ENCODE data around the gene BMF.

The BMF gene

DNA sequence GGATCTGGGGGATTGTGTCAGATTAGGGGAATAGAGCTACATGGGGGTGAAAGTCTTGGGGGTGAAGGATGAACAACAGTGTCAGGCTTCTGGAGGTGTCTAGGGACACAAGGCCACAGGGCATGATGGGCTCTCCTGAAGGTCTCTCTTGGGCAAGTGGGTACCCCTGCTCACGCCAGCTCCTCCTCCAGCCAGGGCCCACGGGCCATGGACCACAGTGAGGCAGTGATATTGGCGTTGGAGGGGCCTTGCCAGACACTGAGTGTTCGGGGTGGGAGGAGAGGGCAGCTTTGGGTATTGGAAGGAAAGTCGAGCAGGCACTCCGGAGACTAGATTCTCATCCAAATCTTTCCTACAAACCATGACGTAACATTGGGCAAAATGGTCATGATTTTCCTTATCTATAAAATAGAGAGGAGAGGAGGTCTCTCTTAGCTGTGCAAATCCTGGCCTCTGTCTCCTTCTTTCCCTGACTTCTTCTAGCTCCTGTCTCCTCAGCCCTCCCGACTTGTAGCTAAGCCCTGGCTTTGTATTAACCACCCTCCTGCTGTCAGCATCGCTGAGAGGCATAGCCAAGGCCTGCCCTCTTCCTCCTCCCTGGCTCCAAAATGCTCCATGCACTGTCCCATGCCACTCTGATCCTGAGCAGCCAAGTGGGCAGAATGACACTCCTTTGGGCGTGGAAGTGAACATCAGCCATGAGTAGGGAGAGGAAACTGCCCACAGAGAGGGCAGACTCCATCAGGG lies 45.7 kb downstream of the BMF start:
- DNase-seq: no peak

DNA sequence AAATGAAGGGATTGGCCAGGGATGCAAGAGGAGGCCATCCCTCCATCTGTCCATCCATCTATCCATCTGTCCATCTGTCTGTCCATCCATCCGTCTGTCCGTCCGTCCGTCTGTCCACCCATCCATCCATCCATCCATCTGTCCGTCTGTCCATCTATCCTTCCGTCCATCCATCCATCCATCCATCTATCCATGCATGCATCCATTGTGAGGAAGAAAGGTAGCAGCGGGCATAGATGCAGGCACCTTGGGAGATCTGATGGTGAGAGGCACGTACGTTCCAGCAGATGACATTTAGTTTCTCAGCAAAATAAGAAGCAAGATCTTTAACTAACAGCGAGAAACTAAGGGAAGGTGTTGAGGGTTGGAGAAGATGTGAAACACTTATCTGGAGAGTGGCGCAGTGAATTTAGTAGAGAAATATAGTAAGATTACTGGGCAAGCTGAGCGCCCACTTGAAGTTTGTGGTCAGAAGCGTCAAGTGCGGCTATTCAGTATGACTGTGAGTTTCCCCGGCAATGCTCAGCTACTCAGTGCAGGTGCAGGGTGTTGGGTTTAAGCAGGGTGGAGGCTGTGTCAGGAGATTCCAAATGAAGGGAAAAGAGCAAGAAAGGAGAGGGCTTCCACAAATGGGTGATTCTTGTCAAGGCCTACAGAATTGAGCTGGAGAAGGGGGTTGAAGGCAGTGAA lies 47.3 kb downstream of the BMF start:
- DNase-seq: peak; percentile 88

DNA sequence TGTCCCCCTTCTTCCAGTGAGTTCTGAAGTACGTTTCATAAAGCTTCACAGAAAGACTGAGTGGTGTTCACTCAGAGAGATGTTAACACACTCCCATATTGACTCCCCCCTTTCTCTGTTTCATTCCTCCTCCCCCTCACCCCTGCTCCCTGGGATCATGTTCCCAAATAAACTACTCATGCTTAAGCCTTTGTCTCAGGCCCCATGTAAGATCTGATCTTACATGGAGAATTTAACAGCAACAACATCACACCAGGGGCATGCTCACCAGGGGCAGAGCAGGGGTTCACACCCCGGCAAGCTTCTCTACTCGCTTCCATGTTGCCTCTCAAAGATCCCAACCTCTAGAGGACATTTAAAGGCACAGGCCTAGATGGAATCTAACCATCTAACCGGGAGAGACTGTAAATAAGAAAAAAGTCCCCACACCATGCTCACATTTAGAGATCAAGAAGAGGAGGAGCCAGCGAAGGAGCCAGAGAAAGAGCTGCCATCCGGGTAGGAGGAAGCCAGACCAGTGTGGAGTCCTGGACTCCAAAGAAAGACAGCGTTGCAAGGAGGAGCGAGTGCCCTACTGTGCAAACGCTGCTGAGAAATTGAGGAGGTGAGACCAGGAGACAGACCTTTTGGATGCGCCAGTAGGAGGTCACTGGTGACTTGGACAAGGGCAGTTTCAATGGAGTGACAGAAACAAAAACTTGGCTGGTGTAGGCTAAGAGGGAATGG lies 48.3 kb downstream of the BMF start:
- no peak for DNase-seq

DNA sequence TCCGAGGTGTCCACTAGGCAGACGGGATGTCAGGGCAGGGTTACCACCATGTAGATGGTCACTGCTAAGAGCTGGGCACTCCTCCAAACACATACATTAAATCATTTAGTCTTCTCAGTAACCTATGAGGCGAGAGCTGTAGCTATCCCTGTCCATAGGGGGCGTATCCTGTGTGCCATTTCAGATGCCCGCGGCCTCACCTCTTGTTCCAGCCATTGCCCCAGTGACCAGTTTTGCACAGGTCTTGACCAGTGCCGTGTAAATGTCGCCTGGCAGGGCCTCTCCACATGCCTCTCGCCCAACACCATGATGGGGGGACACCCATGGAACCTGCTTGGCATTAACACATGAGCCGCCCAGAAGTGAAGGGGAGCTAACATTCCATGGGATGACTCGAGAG lies 48.9 kb downstream of the BMF start:
- DNase-seq: no peak

DNA sequence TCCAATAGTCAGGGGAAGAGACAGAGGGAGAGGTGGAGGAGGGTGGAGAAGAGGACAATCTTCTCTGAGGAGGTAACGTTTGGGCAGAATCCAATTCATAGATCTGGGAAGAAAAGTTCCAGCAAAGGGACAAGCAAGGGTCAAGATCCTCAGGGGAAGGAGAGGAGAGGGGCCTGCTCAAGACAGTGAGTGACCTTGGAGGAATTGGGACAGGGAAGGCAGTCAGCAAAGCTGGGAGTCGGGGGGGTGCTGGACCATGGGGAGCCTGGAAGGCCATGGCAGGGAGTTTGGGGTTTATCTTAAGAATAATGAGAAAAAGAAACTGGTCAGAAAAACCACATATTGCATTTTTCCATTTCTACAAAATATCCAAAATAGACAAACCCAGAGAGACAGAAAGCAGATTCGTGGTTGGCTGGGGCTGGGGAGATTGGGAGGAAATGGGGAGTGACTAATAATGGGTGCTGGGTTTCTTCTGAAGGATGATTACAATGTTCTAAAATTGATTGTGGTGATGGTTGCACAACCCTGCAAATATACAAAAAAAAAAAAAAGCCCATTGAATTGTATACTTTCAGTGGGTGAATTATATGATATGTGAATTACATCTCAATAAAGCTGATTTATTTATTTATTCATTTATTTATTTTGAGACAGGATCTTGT lies 50.1 kb downstream of the BMF start:
- peak; percentile 66 for DNase-seq

DNA sequence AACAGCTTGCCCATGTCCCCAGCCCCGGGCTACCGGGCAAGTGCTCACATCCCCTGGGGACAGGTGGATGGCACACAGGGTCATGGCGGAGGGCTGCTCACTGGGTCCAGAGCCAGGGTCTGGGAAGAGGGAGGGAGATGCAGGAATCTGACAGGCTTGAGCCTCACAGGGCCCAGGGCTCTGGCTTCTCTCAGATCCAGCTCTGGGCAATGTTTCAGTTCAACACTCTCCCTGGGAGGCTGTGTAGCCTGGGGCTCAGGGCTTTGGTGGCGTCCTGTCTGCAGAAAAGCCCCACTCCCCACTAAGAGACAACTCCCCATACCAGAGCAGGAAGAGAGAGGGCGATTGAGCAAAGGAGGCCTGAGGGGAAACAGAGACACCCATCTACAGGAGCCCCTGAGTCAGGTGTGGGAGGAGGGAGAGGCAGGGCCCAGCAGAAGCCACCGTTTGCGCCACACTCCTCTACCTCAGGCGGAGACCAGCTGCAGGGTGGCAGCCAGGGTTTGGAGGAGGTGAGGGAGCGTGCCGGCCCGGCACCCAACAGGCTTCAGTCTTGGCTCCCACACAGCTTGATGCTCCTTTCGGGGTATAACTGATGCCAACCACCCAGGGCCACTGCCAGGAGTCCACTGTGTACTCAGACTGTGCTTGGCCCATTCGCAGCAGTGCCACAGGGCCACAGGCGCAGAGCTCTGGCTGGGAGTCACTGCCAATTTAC lies 52.9 kb downstream of the BMF start:
- no peak for DNase-seq

DNA sequence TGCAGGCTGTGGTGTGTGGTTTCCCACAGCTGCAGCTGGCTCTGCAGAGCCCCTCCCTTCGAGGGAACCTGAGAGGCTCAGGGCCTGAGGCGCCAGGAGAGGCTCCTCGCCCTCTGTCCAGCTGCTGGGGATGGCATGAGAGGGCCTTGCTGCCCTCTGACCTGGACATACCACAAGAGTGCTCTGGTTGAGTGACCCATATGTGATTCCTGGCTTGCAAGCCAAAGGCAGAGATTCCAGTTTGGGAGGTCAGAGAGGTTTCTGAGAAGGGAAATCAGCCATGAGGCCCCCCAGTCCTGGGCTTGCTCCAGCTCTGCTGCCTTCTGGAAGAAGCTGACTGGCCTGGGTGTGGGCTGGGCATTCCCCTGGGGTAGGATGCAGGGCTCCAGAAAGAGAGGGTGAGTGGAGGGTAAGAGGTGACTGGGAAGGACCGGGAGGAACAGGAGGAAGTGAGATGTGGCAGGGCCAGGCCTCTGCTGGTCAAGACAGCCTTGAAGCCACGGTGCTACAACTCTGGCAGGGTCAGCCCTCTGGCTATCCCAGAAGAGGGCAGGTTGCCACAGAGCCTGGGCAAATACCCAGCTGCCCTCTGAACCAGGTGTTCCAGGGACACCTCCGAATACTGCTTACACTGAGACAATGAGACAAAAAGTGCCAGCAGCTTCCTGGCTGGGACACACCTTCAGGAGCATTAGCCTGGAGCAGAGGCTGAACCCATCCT lies 53.7 kb downstream of the BMF start:
- DNase-seq: peak; percentile 48

DNA sequence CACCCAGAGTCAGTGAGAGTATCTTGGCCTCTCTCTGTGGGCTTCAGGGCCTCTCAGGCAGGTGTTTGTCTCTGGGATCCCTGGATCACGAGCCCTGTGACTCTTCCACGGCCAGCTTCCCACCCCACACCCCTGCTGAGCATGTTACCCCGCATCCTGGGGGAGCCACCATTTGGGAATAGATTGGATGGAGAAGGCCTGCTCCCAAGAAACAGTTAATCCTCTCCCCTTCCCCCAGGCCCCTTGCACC lies 54.1 kb downstream of the BMF start:
- DNase-seq: no peak

DNA sequence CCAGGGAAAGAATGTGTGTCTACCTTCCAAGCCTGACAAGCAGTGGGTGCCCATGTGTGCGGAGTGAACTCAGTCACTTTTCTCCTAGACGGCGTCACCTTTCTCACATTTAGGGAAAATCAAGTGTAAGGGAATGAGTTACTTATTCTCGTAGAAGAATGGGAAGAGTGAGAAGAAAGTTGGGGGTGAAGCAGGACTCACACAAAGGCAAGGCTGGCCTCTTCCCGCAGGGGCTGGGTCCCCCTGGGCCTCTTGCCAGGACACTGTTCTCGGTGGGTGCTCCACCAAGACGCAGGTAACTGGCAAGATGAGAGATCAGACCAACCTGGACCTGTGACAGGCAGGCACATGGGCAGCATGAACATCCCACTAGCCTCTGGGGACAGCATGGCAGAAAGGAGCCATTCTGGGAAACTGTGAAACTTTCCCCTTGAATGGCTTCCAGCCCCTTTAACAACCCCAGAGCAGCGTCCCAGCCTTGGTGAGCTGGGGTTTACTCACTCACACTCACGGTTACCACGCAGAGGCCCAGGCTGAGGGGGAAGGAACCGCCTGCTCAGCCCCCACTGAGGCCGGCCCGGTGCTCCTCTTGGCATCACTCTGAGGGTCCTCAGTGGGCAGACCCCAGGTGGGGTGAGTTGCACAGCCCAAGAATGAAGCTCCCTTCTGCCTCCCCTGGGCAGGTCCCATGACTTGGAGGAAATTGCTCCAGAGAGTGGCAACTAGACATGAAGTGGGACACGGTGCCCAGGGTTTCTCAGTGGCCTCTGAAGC lies 54.7 kb downstream of the BMF start:
- DNase-seq: no peak

DNA sequence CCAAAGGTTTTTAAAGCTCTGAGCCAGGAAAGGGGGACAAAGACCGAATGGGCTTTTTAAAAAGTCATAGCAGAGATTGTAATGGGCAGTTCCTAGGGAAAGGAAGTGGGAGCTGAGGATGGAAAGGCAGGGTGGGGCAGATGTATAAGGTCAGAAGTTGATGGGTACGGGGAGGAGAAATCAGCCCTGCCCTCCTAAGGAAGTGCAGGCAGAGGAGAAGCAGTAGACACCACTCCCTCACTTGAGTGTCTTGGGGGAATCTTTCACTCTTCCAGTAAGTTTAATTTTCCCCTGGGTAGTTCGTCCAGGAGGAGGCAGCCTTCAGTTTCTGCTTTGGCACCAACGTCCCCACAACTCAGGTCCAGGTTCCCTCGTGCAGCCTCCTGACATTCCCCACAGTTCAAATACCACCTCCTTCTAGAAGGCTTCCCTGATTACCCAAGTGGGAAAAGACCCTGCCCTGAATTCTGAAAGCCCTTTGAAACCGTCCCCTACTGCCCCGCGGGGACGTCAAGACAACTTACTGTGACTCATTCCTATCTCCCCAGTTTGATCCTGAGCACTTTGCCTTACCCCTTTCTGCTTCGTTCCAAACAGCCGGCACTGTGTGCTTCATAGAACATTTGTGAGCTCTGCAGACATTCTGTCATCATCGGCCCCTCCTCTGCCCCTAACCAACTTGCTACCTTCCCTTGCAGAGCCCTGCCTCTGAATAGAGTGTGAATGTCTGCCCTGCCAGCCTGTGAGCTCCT lies 55.4 kb downstream of the BMF start:
- no peak for DNase-seq

DNA sequence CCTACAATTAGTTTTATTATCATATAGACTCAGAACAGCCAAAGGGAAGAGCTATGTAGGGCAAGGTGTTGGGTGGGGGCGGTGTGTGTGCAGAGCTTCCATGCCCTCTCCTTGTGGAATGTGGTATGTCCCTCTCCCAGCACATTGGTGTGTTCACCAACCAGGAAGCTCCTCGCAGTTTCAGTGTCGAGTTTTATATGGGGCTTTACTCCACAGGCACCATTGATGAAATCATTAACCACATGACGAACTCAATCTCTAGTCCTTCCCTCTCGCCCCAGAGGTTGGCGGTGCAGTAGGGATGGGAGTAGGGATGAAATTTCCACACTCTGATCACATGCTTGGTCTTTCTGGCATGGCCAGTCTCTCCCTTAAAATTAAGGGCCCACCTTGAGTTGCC lies 56.1 kb downstream of the BMF start:
- DNase-seq: no peak

DNA sequence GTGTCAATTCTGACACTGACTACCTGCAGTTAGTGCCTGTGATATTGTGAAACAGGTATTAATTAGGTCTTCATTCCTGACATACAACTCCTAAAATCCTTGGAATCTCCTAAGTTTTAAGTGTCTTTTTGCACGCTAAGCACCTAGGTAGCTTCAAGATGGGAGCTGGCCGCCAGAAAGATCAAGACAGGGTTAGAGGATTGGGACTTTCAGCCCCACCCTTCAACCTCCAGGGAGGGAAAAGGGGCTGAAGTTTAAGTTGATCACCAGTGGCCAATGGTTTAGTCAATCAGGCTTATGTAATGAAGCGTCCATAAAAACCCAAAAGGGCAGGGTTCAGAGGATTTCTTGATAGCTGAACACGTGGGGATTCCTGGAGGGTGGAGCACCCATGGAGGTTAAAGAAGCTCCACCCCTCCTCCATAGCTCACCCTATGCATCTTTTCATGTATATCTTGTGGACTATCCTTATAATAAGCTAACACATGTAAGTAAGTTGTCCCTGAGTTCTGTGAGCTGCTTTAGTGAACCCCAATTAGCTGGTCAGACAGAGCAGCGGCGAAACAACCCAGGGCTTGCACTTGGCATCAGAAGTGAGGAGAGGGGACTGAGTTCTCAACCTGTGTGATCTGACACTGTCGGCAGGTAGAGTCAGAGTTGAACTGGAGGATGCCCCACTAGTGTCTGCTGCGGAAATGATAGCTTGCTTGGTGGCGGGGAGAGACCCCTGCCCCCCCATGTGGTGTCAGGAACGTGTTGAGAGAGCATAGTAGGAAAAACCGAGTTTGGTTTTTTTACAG lies 56.9 kb downstream of the BMF start:
- DNase-seq: no peak

DNA sequence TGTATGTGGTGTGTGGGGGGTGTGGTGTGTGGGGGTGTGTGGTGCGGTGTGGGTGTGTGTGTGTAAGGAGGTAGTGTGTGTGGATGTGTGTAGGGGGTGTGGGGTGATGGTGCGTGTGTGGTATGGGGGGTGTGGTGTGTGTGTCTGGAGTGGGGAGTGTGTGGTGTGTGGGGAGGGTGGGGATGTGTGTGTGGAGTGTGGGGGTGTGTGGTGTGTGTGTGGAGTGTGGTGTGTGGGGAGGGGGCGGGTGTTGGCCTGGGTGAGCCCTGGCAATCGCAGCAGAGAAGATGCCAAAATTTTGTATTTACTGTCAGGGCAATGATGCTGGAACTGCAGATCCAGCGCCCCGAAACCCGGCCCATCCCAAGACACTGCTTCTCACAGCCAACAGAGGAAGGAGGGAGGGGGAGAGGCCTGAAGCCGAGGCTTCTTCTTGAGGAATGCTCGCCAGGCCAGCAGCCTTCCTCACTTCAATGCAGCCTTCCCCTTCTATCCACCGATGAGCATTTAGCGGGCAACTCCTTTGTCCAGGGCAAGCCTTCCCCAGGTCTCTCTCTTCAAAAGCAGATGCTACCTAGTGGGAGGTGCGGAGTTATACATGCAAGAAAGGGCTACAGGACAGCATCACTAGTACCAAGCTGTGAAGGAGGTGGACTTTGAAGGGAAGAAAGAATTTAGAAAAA lies 57.8 kb downstream of the BMF start:
- DNase-seq: no peak

DNA sequence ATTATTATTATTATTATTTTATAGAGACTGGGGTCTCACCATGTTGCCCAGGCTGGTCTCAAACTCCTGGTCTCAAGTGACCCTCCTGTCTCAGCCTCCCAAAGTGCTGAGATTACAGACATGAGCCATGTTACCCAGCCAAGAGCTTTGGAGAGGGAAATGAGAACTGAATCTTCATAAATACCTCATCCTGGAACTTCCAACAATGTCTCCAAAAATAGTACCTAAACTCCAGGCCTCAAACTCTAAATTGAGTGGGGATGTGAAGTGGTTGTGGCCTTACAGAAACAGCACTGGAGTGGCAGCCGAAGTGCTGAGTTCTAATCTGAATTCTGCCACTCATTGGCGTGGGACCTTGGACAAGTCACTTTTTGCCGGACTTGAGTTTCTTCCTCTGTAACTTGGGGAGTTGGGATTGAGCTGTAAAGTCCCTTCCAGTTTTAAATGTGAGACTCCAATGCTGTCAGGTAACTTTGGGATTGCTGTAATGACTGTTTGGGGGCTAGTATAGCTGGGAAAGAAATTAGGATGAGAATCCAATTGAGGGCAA lies 59.7 kb downstream of the BMF start:
- no peak for DNase-seq

DNA sequence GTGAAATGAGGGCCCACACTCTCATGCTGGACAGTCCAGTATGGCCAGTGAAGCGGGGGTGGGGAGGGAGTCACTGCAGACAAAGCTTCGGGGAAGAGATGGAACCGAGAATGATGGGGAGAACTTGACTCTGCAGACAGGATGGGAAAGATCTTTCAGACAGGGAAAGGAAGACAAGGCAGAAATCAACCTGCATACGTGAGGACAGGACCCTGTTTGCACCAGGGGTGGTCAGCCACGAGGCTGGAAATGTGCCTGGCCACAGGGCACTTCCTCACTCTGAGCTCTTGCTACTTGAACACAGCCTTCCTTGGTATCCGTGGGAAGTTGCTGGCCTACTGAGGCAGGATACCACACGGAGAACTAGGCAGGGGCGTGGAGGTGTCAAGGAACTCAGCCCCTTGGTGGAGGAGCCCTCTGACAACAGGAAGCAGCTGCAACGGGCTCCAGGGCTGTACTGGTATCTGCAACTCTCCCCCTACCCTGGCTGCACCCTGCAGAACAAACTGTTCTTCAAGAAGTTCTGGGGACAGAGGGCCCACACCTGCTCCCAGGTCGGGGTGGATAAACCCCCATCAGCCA lies 60.4 kb downstream of the BMF start:
- DNase-seq: peak; percentile 36

DNA sequence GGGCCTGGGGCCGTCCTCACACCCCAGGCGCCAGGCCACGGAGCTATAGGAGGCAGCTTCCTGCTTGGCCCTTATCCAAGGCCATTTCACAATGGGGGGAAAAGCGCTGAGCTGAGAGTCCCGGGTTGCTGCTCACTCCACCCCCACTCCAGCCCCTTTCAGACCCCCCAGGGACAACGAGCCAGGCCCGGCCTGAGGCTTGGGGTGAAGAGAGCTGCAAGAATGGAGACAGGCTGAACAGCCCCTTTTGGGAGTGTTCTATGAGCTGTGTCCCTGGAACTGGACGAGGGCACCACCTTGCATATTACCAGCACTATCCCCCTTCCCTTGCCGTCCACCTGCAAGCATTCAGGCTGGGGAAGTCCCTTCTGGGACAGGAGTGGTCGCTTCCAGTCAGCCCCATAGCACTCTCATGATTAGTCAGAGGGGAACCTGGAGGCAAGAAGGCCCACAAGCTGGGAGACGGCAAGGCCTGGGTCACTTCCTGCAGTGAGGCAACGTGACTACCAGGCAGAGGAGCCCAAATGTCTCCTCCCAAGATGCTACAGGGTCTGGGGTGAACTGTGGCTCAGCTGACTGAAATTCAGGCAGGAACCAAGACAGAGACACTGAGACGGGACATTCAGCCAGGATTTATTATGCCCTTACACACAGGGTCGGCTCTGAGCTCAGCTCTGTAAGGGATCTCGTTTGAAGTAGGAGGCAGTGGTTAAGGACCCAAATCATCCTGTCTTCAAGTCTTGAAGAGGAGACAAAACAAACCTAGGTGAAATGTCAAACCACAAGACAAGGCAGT lies 61.1 kb downstream of the BMF start:
- DNase-seq: peak; percentile 92

DNA sequence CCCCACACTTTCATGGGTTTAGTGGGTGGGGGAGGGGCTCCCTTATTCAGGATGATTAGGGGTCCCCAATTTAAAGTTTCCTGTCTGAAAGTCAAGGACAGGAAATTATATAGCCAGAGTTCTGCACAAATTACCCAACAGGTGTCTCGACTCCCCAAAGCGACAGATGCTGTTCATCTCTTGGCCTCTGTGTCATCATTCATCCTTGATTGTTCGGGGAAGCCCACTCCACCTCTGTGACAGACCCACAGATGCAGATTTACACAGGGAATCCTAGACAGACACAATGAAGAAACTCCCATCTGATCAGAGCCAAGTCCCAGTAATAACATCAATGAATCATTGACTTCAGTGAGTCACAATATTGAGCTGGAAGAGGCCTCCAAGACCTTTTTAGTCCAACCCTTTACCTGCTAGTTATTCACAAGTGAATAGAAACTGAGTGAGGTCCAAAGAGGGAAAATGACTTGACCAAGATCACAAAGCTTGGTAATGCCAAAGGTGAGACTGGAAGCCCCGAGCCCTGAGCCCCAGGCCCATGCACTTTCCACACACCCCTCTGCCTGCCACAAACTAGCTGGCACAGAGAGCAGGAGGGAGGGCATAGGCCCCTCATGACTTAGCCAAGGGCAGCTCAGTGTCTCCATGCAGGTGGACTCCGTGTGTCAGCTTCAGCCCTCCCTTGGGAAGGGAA lies 61.8 kb downstream of the BMF start:
- peak; percentile 36 for DNase-seq
